GM12865 (cell line): ENCODE measurements around the gene G6PC1.
A peak's percentile ranks its signal among the peaks of the same experiment; 100 is the strongest.

ENCODE experiments used
- DNase-seq: peaks from one replicate; pipeline ENCODE4 v3.0.0; 2010; ENCODE audit warnings: low read depth
- H3K4me3 ChIP-seq: 2 replicates; pipeline ENCODE4 v1.5.1; 2011; ENCODE audit warnings: mild to moderate bottlenecking, low read depth, low read length, control low read depth
- CTCF ChIP-seq: IDR thresholded peaks from 2 replicates; pipeline ENCODE4 v1.5.1; 2011; ENCODE audit warnings: low read length, control low read depth, low read depth, inconsistent platforms; ENCODE audit not compliant: insufficient read depth; ENCODE audit errors: missing control alignments

G6PC1 gene

GRCh38 chr17:42937712-42938596 is 37.4 kb downstream of the G6PC1 start:
- peak; percentile 64 for DNase-seq
- TF ChIP-seq CTCF = peak; percentile 58
- no peak overlapping the region for H3K4me3 ChIP-seq

DNA sequence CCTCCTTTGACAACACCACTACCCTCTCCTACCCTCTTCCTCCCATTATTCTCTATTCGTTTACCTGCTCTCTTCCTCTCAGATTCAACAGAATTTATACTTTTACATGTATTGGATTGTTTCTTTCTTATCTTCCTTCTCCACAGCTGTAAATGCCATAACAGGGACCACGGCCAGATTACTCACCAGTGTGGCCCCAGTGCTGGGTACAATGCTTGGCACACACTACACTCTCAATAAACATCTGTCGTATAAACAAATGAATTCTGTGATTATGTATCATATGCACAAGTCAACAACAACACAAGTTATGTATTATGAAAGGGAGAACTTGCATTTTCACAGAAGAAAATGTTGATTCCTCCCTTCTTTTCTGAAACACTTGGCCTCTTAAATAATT is 43.6 kb downstream of the G6PC1 start:
- no peak overlapping the region for H3K4me3 ChIP-seq
- no peak for TF ChIP-seq CTCF
- DNase-seq = no peak

DNA sequence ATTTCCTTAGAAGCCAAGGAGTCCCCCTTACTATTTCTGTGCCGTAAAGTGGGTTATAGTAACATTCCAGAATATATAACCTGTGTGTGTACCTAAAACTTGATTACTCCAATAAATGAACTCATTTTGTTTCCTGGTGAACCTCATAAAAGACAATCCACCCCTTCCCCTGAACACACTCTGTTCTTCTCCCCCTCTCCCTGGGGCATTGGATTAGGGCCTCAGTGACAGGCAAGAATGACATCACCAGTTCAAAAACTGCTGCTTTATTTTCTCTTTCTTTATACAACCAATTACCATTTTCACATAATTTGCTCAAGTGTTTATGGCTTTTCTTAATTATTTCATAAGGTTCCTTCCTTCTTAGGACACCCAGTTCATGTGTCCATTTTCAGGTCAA is 46.2 kb downstream of the G6PC1 start:
- DNase-seq = no peak
- TF ChIP-seq CTCF = no peak
- H3K4me3 ChIP-seq = no peak overlapping the region

DNA sequence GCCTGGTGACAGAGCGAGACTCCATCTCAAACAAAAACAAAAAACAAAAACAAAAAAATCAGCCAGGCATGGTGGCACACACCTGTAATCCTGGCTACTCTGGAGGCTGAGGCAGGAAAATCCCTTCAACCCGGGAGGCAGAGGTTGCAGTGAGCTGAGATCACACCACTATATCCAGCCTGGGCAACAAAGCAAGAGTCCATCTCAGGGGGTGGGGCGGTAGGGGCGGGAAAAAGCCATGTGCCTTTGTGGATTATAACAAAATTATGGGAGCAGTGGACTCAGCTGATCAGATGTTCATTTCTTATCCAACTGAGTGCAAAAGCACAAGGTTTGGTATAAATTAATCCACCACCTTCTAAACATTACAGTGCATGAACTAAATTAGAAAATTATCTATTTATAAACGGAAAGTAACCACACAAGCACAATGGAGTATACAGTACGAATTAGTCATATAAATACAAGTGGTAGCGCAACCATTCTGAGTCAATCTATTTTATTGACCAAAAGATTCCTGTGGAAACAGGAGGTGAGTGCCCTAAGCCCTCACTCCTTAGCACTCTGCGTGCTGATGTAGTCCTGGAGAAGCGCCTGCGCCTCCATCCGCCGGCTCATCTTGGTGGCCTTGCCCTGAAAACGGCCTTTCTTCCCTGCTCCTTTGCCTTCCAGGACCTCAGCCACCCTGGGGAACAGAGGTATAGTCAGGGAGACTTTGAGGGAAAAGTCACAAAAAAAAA is 49.6 kb downstream of the G6PC1 start:
- DNase-seq = no peak
- no peak for TF ChIP-seq CTCF

More for the DNA sequence above, 49.6 kb downstream of the G6PC1 start:
- H3K4me3 ChIP-seq = no peak overlapping the region
